Naive thymus-derived CD4-positive, alpha-beta T cell (primary cell): Measurements from ENCODE around the gene PTK6. TPM values are rescaled to one million over a fixed set of nuclear protein-coding genes. Genes with fewer than 3 reads are reported as not detected.
A peak's percentile ranks its signal among the peaks of the same experiment; 100 is the strongest.

Source experiments
- ATAC-seq: fragments of 150-1000 bp; cut with Tn5 transposase; 2 replicates; pipeline ENCODE4 v1.10.0; 2021; ENCODE audit warnings: mild to moderate bottlenecking, moderate library complexity
- CTCF ChIA-PET: fragments of 350-600 bp; sonication (Branson Sonifier 250); formaldehyde crosslinking; loops from one replicate; lab custom pipeline; 2021; ENCODE audit warnings: antibody characterized with exemption; lab: Charles Lee
- POLR2A ChIA-PET: fragments of 350-600 bp; sonication (Branson Sonifier 250); formaldehyde crosslinking; loops from one replicate; lab custom pipeline; 2021; ENCODE audit warnings: antibody characterized with exemption, inconsistent platforms; lab: Charles Lee
- DNase-seq, 9 donors: peaks; one replicate each; pipeline versions ENCODE4 v3.0.0 to v3.0.0-alpha.2; 2020 to 2022; ENCODE audit warnings: mixed read lengths in 1 of 9
- H3K27ac ChIP-seq: one replicate; pipeline ENCODE4 v1.7.0; 2013; ENCODE audit warnings: mild to moderate bottlenecking, low read depth, low read length, moderate library complexity
- H3K27me3 ChIP-seq, 2 donors: one replicate each; pipeline ENCODE4 v1.7.0; 2013; ENCODE audit warnings: low read length in 2 of 2, mild to moderate bottlenecking in 2 of 2, moderate library complexity in 2 of 2; ENCODE audit not compliant: control insufficient read depth in 2 of 2, insufficient read depth in 2 of 2
- H3K36me3 ChIP-seq, 3 experiments: 1 replicate in 2 of 3; 2 replicates in 1 of 3; pipeline ENCODE4 v1.7.0; 2013; ENCODE audit warnings: low read length in 3 of 3, mild to moderate bottlenecking in 3 of 3, moderate library complexity in 1 of 3; ENCODE audit not compliant: insufficient read depth in 3 of 3, control insufficient read depth in 2 of 3
- H3K4me1 ChIP-seq, 2 donors: one replicate each; pipeline ENCODE4 v1.7.0; 2013; ENCODE audit warnings: low read length in 2 of 2, mild to moderate bottlenecking in 2 of 2, moderate library complexity in 1 of 2; ENCODE audit not compliant: control insufficient read depth in 2 of 2, insufficient read depth in 2 of 2
- H3K4me3 ChIP-seq: 2 replicates; pipeline ENCODE4 v1.7.0; 2013; ENCODE audit warnings: mild to moderate bottlenecking, low read length
- H3K9me3 ChIP-seq, 3 experiments: 1 replicate in 2 of 3; 2 replicates in 1 of 3; pipeline ENCODE4 v1.7.0; 2013; ENCODE audit warnings: low read length in 3 of 3; ENCODE audit not compliant: control insufficient read depth in 2 of 3
- H3K27ac Mint-ChIP-seq, 9 donors: one replicate each; pipeline ENCODE4 v1.8.0; 2020 to 2022; ENCODE audit warnings: mixed read lengths in 9 of 9, mild to moderate bottlenecking in 8 of 9, moderate library complexity in 5 of 9, inconsistent platforms in 2 of 9
- H3K27me3 Mint-ChIP-seq, 5 donors: one replicate each; pipeline ENCODE4 v1.8.0; 2021 to 2022; ENCODE audit warnings: mixed read lengths in 5 of 5, mild to moderate bottlenecking in 1 of 5
- H3K36me3 Mint-ChIP-seq, 5 donors: one replicate each; pipeline ENCODE4 v1.8.0; 2020 to 2022; ENCODE audit warnings: mixed read lengths in 5 of 5, mild to moderate bottlenecking in 3 of 5, inconsistent platforms in 1 of 5
- H3K4me1 Mint-ChIP-seq, 7 donors: one replicate each; pipeline ENCODE4 v1.8.0; 2020 to 2022; ENCODE audit warnings: mixed read lengths in 7 of 7, mild to moderate bottlenecking in 3 of 7, inconsistent platforms in 1 of 7
- H3K4me3 Mint-ChIP-seq, 10 donors: one replicate each; pipeline ENCODE4 v1.8.0; 2020 to 2022; ENCODE audit warnings: mild to moderate bottlenecking in 10 of 10, mixed read lengths in 10 of 10, moderate library complexity in 6 of 10, inconsistent platforms in 2 of 10
- H3K9me3 Mint-ChIP-seq, 11 donors: one replicate each; pipeline ENCODE4 v1.8.0; 2020 to 2022; ENCODE audit warnings: mixed read lengths in 11 of 11, mild to moderate bottlenecking in 4 of 11, inconsistent platforms in 1 of 11, moderate library complexity in 1 of 11
- intact Hi-C, 2 donors: fragments of 100-400 bp; cut with micrococcal nuclease; formaldehyde crosslinking; loops; one replicate each; pipeline ENCODE4 v1.15.1; 2023
- polyA plus RNA-seq, 2 donors: library from polyadenylated mRNA; unstranded; fragments of 300-500 nt; fragmentation: Illumina TruSeq; gene quantifications; one replicate each; pipeline ENCODE4 v1.2.3, GENCODE V29; 2021
- total RNA-seq, 6 experiments: library from RNA in 5 of 6; stranded (reverse) in 5 of 6; gene quantifications; 1 replicate in 5 of 6; 2 replicates in 1 of 6; pipeline ENCODE4 v1.2.3 and lab custom pipeline; 2021 to 2026

Gene PTK6
- total and polyA plus RNA-seq, 7 experiments from 2014 or later: 0.07 to 0.96 (median 0.40) TPM; not detected in 1

DNA sequence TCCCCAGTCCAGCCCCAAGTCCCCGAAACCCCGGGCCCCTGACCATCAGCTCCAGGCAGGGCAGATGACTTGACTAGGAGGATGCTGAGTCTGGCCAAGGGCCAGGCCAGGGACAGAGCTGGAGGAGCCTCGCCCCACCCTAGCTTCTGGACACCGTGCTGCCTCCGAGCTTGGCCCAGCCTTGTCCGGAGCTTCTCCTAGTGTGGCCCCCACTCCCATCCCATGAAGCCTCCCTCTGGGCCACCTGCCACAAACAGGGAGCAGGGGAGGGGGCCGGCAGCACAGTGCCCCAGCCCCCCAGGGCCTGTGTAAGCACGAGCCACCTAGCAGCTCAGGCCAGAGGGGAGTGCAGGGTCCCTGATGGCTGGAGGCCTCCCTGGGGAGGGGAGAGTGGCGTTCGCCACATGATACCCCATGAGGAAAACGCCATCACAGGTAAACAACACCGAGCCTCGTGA lies 43.6 kb downstream of the PTK6 start:
- Mint-ChIP-seq H3K4me1 (peaks cover 0 to 4% (median 0%) of the 10 kb centered on the region in 7 donors), H3K27me3 (peaks cover 0 to 27% (median 17%) of the 10 kb centered on the region in 5 donors), H3K36me3 (no peaks in the 10 kb centered on the region), H3K27ac (no peak overlapping the region), H3K4me3 (no peak overlapping the region), H3K9me3 (peaks cover 0 to 12% (median 0%) of the 10 kb centered on the region in 11 donors)
- CTCF ChIA-PET: interaction anchor here (1.0 kb wide), 1 partner anchor 10 kb away, joined by 6 read pairs; no protein-coding TSS in a partner anchor
- DNase-seq (no peak), ATAC-seq (no peak)
- H3K27me3 ChIP-seq: no peaks in the 10 kb centered on the region
- H3K4me3 ChIP-seq: no peak overlapping the region
- POLR2A ChIA-PET: no interaction called here
- intact Hi-C loops: no loop called here
- peaks cover 0 to 2% of the 10 kb centered on the region in 2 donors for H3K4me1 ChIP-seq
- no peaks in the 10 kb centered on the region for H3K9me3 ChIP-seq
- H3K36me3 ChIP-seq: no peaks in the 10 kb centered on the region
- no peak overlapping the region for H3K27ac ChIP-seq

DNA sequence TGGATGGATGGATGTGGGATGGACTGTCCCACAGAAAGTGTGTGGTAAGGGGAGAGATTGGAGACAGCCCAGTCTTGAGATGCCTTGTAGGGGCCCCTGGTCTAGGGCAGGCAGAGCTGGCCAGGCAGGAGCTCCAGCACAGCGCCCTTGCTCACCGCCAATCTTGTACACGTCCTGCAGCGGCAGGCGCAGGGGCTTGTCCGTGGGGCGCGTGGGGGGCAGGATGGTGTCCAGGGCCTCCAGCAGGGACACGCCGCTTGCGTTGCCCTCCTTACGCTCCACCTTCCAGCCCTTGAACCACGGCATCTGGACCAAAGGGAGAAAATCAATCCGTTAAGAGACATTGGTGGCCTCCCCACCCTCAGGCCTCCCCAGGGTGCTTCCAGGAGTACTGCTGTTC lies 44.2 kb downstream of the PTK6 start:
- H3K9me3 ChIP-seq: no peaks in the 10 kb centered on the region
- no peak for ATAC-seq
- H3K27me3 ChIP-seq: no peaks in the 10 kb centered on the region
- DNase-seq: no peak
- Mint-ChIP-seq H3K36me3 (no peaks in the 10 kb centered on the region), H3K27me3 (peaks cover 0 to 27% (median 17%) of the 10 kb centered on the region in 5 donors), H3K9me3 (peaks cover 0 to 12% (median 0%) of the 10 kb centered on the region in 11 donors), H3K27ac (peak overlapping the region in 1 of 9 donors; percentile 24), H3K4me3 (no peak overlapping the region), H3K4me1 (peaks cover 0 to 4% (median 0%) of the 10 kb centered on the region in 7 donors)
- H3K4me1 ChIP-seq: peaks cover 0 to 2% of the 10 kb centered on the region in 2 donors
- intact Hi-C loops: no loop called here
- CTCF ChIA-PET: no interaction called here
- POLR2A ChIA-PET: no interaction called here
- no peak overlapping the region for H3K4me3 ChIP-seq
- no peaks in the 10 kb centered on the region for H3K36me3 ChIP-seq
- H3K27ac ChIP-seq: no peak overlapping the region

- no peak overlapping the region for H3K4me3 Mint-ChIP-seq
- peaks cover 0 to 4% (median 0%) of the 10 kb centered on the region in 7 donors for H3K4me1 Mint-ChIP-seq
- DNase-seq (no peak), ATAC-seq (no peak)
- peak overlapping the region in 1 of 9 donors; percentile 24 for H3K27ac Mint-ChIP-seq
- H3K36me3 ChIP-seq: no peaks in the 10 kb centered on the region
- no peaks in the 10 kb centered on the region for H3K36me3 Mint-ChIP-seq
- ChIA-PET CTCF (no interaction called here), POLR2A (no interaction called here)
- no peaks in the 10 kb centered on the region for H3K9me3 ChIP-seq
- H3K27me3 ChIP-seq: no peaks in the 10 kb centered on the region
- peaks cover 0 to 12% (median 0%) of the 10 kb centered on the region in 11 donors for H3K9me3 Mint-ChIP-seq
- H3K27me3 Mint-ChIP-seq: peaks cover 0 to 27% (median 14%) of the 10 kb centered on the region in 5 donors
- intact Hi-C loops: no loop called here
- no peak overlapping the region for H3K4me3 ChIP-seq
- H3K27ac ChIP-seq: no peak overlapping the region
- peaks cover 0 to 2% of the 10 kb centered on the region in 2 donors for H3K4me1 ChIP-seq
Observed at GRCh38 chr20:63492518-63492917, 44.7 kb downstream of the PTK6 start.

GRCh38 chr20:63491635-63492230 lies 45.4 kb downstream of the PTK6 start:
- H3K4me3 Mint-ChIP-seq: no peak overlapping the region
- no peaks in the 10 kb centered on the region for H3K27me3 ChIP-seq
- H3K4me1 ChIP-seq: peaks cover 0 to 2% of the 10 kb centered on the region in 2 donors
- H3K36me3 ChIP-seq: no peaks in the 10 kb centered on the region
- peaks cover 0 to 4% (median 0%) of the 10 kb centered on the region in 7 donors for H3K4me1 Mint-ChIP-seq
- peaks cover 0 to 12% (median 0%) of the 10 kb centered on the region in 11 donors for H3K9me3 Mint-ChIP-seq
- no peak for DNase-seq
- H3K27ac Mint-ChIP-seq: peak overlapping the region in 1 of 9 donors; percentile 24
- no peak for ATAC-seq
- CTCF ChIA-PET: no interaction called here
- intact Hi-C loops: no loop called here
- H3K27ac ChIP-seq: no peak overlapping the region
- POLR2A ChIA-PET: no interaction called here
- H3K36me3 Mint-ChIP-seq: no peaks in the 10 kb centered on the region
- H3K27me3 Mint-ChIP-seq: peaks cover 0 to 23% (median 9%) of the 10 kb centered on the region in 5 donors
- H3K9me3 ChIP-seq: no peaks in the 10 kb centered on the region
- H3K4me3 ChIP-seq: no peak overlapping the region

DNA sequence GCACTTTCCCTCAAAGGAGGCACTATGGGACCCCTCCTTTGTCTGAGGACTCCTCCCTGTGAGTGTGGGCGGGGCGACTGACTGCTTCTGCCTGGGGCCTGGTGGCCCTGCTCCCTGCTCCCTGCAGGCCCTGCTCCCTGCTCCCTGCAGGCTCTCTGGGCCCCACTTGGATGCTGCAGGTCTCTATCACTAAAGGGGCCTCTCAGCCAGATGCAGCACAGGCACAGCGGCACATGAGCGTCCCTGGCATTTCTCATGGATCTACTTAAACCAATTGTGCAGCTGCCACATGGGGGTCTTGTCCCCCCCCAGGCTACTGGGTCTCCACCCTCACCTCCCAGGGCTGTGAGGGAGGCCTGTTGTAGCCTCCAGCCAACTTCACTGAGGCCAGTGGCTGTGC lies 46.1 kb downstream of the PTK6 start:
- intact Hi-C loops: no loop called here
- no peak for DNase-seq

DNA sequence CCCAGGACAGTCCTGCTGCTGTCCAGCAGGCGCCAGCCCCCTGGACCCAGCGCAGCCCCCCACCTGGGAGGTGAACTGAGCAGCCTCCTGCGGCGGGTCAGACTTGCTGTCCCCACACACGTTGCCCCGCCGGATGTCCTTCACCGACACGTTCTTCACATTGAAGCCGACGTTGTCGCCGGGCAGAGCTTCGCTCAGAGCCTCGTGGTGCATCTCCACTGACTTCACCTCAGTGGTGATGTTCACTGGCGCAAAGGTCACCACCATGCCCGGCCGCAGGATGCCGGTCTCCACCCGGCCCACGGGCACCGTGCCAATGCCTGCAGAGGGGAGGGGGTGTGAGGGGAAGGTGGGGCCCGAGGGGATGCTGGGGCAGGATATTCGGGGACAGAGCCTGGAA lies 46.8 kb downstream of the PTK6 start:
- no peak for ATAC-seq
- CTCF ChIA-PET: no interaction called here
- Mint-ChIP-seq H3K4me1 (no peaks in the 10 kb centered on the region), H3K27me3 (peaks cover 0 to 31% (median 11%) of the 10 kb centered on the region in 5 donors), H3K9me3 (peaks cover 0 to 12% (median 0%) of the 10 kb centered on the region in 11 donors), H3K36me3 (no peaks in the 10 kb centered on the region), H3K27ac (no peak overlapping the region), H3K4me3 (no peak overlapping the region)
- Histone ChIP-seq H3K9me3 (no peaks in the 10 kb centered on the region), H3K27ac (no peak overlapping the region), H3K4me1 (no peaks in the 10 kb centered on the region), H3K4me3 (no peak overlapping the region), H3K27me3 (no peaks in the 10 kb centered on the region), H3K36me3 (no peaks in the 10 kb centered on the region)
- POLR2A ChIA-PET: no interaction called here
- no peak for DNase-seq
- intact Hi-C loops: no loop called here

More for the DNA sequence above, 46.1 kb downstream of the PTK6 start:
- no peak overlapping the region for H3K4me3 ChIP-seq
- POLR2A ChIA-PET: no interaction called here
- H3K36me3 ChIP-seq: no peaks in the 10 kb centered on the region
- Mint-ChIP-seq H3K4me3 (no peak overlapping the region), H3K27me3 (peaks cover 0 to 26% (median 9%) of the 10 kb centered on the region in 5 donors), H3K27ac (no peak overlapping the region), H3K4me1 (peaks cover 0 to 4% (median 0%) of the 10 kb centered on the region in 7 donors), H3K36me3 (no peaks in the 10 kb centered on the region), H3K9me3 (peaks cover 0 to 12% (median 0%) of the 10 kb centered on the region in 11 donors)
- CTCF ChIA-PET: no interaction called here
- no peaks in the 10 kb centered on the region for H3K9me3 ChIP-seq
- no peaks in the 10 kb centered on the region for H3K4me1 ChIP-seq
- no peaks in the 10 kb centered on the region for H3K27me3 ChIP-seq
- H3K27ac ChIP-seq: no peak overlapping the region
- ATAC-seq: no peak
